Right hindlimb (tissue), 1 donor: ENCODE measurements around the gene CHCHD10.
A peak's percentile ranks its signal among the peaks of the same experiment; 100 is the strongest.

Experiments
- DNase-seq: peaks from one replicate; pipeline ENCODE4 v3.0.0-alpha.2; 2018

Gene CHCHD10

DNA sequence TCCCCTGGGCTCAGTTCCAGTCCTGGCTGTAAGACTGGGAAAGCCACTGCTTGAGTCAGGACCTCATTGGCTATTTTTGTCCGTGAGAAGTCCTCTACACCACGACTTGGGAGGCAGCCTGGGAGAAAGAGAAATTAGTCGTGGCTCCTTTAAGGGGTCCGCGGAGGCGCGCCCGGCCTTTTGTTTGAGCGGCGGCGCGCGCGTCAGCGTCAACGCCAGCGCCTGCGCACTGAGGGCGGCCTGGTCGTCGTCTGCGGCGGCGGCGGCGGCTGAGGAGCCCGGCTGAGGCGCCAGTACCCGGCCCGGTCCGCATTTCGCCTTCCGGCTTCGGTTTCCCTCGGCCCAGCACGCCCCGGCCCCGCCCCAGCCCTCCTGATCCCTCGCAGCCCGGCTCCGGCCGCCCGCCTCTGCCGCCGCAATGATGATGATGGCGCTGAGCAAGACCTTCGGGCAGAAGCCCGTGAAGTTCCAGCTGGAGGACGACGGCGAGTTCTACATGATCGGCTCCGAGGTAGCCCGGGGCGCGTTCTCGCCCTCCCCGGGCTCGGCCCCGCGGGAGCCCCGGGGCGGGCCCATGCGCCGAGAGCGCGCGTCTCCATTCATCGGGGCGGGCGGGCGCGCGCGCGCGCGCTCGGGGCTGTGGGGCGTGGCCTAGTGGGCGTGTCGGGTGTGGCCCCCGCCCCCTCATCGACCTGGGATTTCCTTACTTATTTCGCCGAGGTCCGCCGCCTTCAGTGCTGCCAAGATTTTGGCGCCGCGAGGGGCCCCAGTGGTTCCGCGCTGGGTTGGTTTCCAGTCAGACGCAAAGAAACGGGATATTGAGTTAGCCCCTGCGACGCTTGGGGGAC, 19.2 kb upstream of the CHCHD10 start, which contains the start of gene SMARCB1:
SMARCB1 (plus strand) TSS at position 215 of the 848 bp plus-strand sequence; CDS start at position 419, 204 bp downstream.
- DNase-seq: peak; percentile 93

DNA sequence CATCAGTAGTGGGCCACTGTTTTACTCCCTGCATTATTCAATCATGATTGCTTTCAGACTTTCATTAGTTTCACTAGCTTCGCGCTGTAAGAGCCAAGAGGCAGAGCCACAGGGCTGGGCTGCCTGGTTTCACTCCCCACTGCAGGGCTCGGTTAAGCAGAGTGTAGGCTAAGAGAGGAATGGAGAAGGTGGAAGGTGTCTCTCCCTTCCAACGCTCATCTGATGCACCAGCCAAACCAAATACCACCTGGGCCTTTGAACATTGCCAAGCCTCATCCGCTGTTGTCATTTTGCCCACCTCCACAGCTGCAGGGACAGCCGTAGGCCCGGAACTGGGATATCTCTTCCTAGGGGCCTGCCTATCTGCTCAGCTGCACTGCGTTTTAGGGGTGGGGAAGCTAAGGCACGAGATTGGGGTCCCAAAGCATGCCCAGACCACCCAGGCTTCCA, 18.5 kb upstream of the CHCHD10 start:
- no peak for DNase-seq

DNA sequence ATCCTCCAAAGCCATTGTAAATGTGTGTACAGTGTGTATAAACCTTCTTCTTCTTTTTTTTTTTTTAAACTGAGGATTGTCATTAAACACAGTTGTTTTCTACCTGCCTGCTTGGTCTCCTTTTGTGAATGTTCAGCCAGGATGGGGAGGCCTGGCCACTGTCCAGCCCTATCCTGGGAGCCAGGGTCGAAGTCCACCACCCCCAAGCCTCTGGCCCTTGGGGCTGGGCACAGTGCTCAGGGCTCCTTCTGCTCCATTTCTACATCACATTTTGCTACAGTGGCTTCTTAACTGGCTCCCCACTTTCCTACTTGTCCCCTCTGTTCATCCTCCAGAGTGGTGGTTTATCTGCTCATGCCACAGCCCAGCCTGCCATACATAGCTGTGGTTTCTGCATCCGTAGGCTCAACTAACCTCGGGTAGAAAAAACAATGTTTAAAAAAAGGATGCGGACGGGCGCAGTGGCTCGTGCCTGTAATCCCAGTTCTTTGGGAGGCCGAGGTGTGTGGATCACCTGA, 16.5 kb upstream of the CHCHD10 start:
- DNase-seq: no peak

DNA sequence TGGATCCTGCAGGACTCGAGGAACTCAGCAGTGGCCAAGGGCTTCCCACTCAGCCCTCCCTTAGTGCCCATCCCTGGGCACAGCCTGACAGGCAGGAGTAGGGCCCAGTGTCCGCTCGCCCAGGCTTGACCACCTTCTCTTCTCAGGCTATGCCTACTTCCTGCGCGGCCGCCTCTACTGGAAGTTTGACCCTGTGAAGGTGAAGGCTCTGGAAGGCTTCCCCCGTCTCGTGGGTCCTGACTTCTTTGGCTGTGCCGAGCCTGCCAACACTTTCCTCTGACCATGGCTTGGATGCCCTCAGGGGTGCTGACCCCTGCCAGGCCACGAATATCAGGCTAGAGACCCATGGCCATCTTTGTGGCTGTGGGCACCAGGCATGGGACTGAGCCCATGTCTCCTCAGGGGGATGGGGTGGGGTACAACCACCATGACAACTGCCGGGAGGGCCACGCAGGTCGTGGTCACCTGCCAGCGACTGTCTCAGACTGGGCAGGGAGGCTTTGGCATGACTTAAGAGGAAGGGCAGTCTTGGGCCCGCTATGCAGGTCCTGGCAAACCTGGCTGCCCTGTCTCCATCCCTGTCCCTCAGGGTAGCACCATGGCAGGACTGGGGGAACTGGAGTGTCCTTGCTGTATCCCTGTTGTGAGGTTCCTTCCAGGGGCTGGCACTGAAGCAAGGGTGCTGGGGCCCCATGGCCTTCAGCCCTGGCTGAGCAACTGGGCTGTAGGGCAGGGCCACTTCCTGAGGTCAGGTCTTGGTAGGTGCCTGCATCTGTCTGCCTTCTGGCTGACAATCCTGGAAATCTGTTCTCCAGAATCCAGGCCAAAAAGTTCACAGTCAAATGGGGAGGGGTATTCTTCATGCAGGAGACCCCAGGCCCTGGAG, 15.7 kb upstream of the CHCHD10 start:
- DNase-seq: no peak

DNA sequence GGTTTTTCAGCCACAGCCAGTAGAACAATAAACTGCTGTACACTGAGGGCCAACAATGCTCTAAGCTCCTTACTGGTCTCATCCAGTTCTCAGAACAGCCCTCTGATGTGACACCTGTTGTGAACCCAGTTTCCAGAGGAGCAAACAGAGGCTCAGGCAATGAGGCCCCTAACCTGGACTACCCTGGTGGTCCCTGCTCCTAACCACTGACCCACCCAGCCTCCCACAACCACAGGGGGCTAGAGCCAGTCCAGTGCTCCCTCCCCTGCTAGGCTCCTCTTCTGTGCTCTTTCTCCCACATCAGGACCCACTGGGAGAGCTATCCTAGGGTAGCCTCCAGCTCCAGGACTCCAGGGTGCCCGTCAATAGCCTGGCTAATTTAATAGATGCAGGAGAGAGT, 14.9 kb upstream of the CHCHD10 start:
- no peak for DNase-seq

DNA sequence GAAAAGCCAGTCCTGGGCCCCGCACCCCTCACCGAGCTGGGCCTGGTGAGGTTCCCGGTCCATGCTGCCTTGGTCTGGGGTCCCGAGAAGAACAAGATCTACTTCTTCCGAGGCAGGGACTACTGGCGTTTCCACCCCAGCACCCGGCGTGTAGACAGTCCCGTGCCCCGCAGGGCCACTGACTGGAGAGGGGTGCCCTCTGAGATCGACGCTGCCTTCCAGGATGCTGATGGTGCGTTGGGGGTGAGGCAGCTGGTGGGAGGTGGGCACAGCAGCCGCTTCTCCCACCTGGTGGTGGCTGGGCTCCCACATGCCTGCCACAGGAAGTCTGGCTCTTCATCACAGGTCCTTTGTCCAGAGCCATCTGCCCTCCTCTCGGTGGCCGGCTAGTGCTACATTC, 14.5 kb upstream of the CHCHD10 start:
- DNase-seq: no peak

DNA sequence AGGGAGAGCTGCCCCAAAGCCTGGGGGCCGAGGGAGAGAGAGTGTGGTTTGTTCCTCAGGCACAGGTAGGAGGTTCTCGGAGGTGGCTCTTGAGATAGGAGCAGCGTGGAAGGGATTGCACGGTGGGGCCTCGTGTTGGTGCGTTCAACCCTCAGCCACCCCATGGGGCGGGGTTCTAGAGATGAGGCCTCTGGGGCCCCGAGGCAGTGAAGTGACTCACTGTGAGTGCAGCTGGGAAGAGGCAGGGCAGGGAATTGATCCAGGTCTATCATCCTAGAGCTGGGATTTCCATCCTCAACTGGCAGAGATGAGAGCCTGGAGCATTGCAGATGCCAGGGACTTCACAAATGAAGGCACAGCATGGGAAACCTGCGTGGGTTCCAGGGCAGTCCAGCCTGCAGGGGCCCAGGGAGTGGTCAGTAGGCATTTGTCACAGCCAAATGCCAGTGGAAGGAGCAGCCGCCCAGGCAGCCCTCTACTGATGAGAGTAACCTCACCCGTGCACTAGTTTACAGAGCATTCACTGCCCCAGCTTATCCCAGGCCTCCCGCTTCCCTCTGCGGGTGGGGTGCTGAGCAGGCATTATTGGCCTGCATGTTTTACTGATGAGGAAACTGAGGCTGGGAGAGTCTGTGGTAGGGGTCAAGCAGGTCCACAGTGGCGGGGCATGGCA, 13.9 kb upstream of the CHCHD10 start:
- DNase-seq: no peak

DNA sequence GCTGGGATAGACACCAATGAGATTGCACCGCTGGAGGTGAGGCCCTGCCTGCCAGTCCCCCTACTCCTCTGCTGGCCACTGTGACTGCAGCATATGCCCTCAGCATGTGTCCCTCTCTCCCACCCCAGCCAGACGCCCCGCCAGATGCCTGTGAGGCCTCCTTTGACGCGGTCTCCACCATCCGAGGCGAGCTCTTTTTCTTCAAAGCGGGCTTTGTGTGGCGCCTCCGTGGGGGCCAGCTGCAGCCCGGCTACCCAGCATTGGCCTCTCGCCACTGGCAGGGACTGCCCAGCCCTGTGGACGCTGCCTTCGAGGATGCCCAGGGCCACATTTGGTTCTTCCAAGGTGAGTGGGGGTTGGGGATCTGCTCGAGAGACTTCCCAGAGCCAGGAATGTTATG, 13.3 kb upstream of the CHCHD10 start:
- peak; percentile 42 for DNase-seq

DNA sequence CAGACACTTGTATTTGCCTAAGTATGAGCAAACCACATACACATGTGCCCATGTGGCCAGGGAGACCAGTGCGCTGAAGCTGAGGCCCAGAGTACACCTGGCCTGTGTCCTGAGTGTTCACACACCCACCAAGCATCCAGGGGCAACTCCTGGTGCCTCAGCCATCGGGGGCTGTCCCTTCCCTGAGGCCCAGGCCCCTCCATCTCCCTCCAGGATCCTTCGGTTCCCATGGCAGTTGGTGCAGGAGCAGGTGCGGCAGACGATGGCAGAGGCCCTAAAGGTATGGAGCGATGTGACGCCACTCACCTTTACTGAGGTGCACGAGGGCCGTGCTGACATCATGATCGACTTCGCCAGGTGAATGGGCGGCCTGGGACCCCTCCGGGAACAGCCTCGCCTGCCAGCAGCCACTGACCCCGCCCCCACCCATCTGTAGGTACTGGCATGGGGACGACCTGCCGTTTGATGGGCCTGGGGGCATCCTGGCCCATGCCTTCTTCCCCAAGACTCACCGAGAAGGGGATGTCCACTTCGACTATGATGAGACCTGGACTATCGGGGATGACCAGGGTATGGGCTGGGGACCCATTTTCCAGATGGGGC, 12.5 kb upstream of the CHCHD10 start:
- DNase-seq: no peak

DNA sequence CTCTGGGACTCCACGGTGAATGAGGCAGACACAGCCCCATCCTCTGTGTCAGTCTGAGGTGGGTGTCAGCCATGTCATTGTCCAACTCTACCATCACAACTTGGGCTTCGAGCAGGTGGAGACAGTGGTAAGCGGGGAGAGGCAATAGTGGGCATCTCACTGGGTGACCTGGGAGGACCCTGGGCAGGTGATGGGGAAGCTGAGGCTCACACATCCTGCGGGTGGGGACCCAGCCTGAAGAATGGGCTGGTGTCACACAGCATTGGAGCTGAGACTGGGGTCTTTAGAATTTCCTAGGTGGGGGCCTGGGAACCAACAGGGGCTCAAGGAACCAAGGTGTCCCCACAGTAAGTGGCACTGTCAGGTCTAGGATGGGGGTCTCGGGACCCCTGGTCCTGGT, 12.0 kb upstream of the CHCHD10 start:
- no peak for DNase-seq

DNA sequence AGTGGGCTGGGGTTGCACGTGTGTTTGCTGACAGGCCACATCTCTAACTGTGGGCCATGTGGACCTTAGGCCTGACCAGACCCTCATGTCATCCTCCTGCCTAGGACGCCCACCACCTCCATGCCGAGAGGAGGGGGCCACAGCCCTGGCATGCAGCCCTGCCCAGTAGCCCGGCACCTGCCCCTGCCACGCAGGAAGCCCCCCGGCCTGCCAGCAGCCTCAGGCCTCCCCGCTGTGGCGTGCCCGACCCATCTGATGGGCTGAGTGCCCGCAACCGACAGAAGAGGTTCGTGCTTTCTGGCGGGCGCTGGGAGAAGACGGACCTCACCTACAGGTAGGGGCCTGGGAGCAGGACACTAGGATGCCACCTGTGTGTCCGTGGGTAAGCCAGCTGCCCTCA, 11.3 kb upstream of the CHCHD10 start:
- DNase-seq: no peak

DNA sequence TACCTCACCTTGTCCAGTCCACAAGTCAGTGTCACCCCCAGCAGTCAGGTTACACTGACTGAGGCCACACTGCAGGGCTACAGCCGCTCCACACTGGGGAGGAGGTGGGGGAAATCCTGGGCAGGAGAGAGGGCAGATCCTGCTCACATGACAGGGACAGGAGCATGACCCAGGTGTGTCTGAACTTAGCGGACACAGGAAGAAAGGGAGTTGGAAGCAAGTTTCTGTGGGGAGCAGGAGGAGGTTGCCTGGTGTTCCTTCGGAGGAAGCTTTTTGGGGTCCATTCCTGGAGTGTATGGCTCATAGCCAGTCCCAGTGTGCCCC, 10.8 kb upstream of the CHCHD10 start:
- no peak for DNase-seq

DNA sequence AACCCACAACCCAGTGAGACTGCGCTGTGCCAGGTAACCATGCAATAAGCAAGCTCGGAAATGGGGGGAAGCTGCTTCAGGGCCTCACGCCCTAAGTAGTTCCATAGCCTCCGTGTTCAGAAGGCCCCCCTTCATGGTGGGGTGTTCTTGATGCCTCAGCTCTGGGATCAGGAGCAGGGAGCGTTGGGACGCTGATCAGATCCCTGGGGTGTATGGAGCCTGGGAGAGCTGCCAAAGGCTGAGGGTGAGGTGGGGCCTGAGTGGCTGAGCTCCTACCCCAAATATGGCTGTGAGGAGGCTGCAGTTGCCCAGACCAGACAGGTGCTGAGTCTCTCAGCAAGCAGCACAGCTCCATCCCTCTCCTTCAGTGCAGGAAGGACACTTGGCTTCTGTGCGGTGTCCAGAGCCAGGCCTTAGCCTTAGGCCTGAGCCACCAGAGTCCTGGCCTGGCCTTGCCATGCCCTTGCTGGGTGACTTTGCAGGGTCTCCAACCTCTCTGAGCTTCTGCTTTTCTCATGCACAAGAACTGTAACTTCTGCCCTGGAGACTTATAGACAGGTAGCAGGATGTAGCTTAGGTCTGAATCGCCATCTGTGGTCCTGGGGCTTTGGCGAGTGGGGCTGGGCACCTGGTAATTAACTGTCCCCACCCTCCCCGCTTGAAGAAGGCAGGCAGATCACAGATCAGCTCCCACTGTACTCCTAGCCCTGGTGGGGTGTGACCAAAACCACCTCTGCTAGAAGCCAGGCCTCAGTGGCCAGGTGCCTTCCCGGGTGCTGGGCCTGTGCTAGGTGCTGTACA, 10.2 kb upstream of the CHCHD10 start:
- no peak for DNase-seq

DNA sequence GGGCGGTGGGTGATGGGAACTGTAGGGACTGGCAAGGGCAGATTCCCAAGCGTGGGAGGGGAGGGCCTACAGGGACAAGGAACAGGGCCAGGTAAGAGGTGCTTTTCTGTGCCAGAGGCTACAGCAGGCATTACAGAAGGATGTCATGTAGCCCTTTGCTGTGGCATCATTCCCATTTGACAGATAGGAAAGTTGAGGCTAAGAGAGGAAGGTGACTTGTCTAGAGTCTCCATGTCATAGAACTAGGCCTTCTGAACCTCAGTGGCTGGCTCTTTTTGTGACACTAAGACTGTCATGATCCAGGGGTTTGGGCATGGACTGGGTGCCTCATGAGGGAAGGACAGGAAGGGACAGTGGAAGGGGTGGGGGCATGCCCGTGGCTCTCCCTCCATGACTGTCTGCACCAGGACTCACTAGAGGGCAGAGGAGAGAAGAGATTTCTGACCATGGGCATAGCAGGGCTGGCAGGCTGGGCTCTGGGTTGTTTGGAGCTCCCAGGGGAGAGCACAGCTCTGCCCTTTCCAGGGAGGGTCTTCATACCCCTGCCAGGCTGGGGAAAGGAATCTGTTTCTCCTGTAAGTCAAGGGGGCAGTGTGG, 8.1 kb upstream of the CHCHD10 start:
- no peak for DNase-seq

DNA sequence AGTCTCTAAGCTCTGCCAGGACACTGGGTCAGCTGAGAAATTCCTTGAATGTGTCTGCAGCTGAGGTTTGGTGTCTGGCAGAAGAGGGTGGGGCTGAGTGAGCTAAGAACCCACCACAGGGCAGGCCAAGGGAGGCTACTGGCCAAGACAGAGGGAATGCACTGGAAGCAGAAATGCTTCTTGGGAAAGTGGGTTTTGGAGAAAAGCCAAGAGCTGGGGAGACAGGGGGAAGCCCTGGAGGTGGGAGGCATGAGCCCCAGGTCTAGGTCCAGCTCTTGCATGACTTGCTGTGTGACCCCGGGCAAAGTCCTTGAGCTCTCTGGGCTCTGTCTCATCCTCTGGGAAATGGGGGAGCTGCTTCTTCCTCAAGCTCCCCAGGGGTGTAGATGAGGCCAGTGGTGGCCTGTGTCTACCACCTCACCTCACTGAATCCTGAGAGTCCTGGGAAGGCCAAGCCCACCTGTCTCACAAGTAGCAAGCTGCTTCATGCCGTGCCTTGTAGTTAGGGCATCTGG, 7.2 kb upstream of the CHCHD10 start:
- peak; percentile 61 for DNase-seq

DNA sequence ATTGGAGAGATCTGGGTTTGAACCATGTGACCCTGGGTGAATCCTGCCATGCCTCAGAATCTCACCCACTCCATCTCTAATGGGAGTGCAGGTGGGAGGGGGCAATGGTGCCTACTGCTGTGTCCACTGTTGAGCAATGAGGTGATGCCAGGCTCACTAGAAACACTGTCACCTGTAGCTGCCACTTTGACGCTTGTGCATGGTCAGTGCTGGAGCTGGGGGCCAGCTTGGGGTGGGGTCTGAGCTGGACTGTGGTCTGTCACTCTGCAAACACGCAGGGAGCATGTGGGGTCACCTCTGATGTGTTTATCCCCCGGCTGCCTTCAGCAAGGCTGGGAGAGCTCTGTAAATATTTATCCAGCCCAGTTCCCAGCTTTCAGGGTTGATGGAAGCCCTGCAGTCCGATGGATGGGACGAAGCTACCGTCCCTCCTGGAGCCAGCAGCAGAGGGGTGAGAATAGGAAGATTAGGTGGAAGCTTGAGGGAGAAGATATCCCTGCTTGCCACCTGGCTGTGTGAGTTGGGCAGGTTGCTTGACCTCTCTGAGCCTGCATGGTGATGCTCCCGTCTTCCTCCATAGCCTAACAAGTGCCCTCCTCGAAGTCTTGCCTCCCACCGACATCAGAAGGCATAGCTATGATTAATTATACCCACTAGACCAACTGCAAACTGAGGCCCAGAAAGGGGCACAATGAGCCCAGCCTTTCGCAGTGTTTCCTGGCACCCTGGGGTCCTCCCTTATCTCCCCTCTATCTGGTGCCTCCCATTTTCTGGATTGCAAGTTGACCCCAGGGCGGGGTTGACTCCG, 6.5 kb upstream of the CHCHD10 start:
- no peak for DNase-seq

DNA sequence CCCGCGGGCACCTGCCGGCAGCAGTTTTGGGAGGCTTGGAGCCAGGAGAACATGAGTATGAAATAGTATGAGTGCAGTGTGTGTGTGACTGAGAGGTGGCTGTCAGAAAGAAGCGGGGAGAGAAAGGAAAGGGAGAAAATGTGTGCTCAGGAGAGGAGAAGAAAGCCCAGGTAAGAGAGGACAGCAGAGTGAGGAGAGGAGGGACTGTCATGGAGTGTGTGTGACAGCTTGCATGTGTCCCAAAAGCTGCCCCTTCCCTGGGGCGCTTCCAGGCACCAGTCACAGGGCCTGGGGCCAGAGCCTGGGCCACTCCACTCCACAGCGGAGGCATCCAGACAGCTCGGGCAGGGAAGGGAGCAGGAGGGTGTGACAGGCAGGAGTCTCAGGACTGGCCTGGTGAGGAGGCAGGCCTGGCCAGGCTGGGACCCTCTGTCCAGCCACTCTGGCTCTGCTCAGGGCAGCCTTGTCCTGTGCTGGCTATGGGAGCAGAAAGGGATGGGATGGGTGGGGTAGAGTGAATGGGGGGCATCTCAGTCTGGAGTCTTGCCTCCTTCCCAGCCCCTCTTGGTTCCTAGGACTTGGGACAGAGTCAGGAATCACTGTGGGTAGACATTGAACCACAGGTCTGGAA, 5.8 kb upstream of the CHCHD10 start:
- DNase-seq: no peak

DNA sequence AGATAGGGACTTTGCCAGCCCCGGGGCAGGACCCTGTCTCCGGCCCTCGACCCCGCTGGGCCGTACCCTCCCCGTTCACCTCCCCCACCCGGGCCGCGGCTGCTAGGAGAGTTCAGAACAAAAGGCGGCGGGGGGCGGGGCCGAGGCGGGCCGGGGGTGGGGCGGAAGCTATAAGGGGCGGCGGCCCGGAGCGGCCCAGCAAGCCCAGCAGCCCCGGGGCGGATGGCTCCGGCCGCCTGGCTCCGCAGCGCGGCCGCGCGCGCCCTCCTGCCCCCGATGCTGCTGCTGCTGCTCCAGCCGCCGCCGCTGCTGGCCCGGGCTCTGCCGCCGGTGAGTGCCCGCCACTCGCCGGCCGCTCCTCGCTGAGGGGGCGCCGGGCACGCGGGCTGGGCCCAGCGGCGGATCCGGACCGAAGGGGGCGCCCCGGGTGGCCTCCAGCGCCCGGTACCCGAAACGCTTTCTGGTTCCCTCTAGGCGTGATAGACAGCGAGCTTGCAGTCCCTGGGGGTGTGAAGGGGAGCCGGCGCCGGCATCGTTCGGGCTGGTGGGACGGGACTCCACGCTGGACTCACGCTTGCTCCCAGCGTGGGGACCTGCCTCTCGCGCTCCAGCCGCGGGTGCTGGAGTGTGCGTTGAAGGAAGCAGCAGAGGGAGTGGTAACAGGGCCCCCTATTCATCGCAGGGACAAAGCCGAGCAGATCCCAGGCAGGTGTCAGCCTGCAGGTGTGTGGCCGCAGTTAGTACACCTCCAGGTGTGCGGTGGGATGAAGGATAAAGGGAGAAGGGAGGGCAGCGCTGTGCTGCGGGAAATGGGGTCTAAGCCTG, 5.1 kb upstream of the CHCHD10 start, which contains the start of gene MMP11:
MMP11 (plus strand) TSS at position 201 of the 825 bp plus-strand sequence; CDS start at position 223, 22 bp downstream.
- DNase-seq: peak; percentile 81

DNA sequence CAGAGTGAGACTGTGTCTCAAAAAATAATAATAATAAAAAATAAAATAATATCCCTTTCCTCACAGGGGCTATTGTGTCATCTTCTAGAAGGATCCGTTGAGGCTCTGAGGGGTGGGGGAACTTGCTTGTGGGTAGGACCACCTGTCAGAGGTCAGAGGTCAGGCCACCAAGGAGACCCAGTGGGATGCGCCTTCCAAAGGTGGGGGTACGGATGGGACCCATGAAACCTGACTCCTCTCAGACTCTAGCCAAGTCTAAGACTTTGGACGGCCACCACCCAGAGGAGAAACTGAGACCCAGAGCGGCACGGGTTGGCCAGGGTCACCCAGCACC, 4.5 kb upstream of the CHCHD10 start:
- no peak for DNase-seq
